Sciatic nerve (tissue), 2 donors: Measurements from ENCODE around the gene WSCD1. TPM values are rescaled to one million over a fixed set of nuclear protein-coding genes. Genes with fewer than 3 reads are reported as not detected.

ENCODE experiments used
- ATAC-seq: fragments of 200-7000 bp; cut with Tn5 transposase; one replicate; pipeline ENCODE4 v1.9.1; 2020; ENCODE audit warnings: mild to moderate bottlenecking, moderate library complexity
- DNase-seq: peaks from one replicate; pipeline ENCODE4 v3.0.0-alpha.2; 2020; ENCODE audit warnings: low spot score
- intact Hi-C: fragments of 100-400 bp; cut with DNase I; formaldehyde crosslinking; loops from one replicate; pipeline ENCODE4 v1.14.2; 2022
- total RNA-seq: library from RNA; stranded (reverse); fragmentation: NEBNext Ultra II Directional; extraction: Animal tissue kit (Norgen Biotek cat#: 25700); gene quantifications from one replicate; pipeline ENCODE4 v1.2.1, GENCODE V29; 2021
- donor health status: DM: no; HTN: no; CAD: no.
- donor health status: DM: no; HTN: no; CAD: no.

WSCD1 gene
- total RNA-seq, 1 donor from 2014 or later = 4.8 TPM

GRCh38 chr17:6079960-6080359 lies 9.8 kb downstream of the WSCD1 start:
- DNase-seq (no peak), ATAC-seq (no peak)
- intact Hi-C loops = no loop called here

GRCh38 chr17:6080711-6081430 lies 10.7 kb downstream of the WSCD1 start:
- ATAC-seq = no peak
- intact Hi-C loops = no loop called here

GRCh38 chr17:6082335-6082734 lies 12.2 kb downstream of the WSCD1 start:
- intact Hi-C loops = no loop called here
- DNase-seq (no peak), ATAC-seq (no peak)

More at GRCh38 chr17:6080711-6081430, 10.7 kb downstream of the WSCD1 start:
- no peak for DNase-seq

DNA sequence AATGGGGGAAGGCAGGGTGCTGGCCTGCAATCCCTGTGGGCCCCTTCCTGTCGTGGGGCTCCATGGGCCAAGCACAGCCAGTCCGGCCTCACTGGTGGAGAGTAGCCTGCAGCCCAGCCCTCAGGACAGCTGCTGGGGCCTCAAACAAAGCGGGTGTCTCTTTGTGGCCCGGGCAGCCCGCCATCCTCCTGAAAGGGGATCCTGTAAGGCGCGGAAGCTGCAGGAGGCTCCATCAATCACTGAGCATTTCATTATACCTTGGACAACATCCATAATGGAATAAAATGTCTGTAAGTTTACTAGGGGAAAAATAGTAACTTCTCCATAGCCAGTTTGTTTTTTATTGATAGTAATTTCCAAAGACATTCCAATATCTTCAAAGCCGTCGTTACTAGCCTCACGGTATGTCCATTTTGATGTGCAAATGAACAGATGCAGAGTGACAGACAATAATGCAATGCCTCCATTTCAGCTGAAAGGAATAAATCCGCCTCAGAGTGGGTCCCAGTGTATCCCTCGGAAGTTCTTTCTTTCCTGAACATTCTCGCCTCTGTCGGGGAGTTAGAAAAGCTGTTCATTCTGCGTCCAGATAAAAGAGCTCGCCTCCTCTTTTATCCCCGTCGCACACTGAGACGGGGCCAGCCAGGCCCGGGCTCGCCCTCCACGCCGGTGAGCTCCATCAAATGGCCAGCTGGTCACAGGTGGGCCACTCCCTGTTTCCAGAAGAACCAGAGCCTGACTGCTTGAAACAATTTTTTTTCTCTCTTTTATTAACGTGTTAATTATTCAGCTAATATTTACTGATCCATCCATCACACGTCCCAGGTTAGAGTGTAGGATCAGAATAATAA lies 14.4 kb downstream of the WSCD1 start:
- no peak for DNase-seq
- intact Hi-C loops = no loop called here
- ATAC-seq = no peak

GRCh38 chr17:6085812-6086211 lies 15.6 kb downstream of the WSCD1 start:
- no peak for ATAC-seq
- no peak for DNase-seq
- intact Hi-C loops = no loop called here

- no peak for DNase-seq
- no peak for ATAC-seq
- intact Hi-C loops = no loop called here
These were observed 16.6 kb downstream of the WSCD1 start for GRCh38 chr17:6086603-6087400.

GRCh38 chr17:6088141-6088540 lies 18.0 kb downstream of the WSCD1 start:
- ATAC-seq = no peak
- intact Hi-C loops = no loop called here
- DNase-seq = no peak

DNA sequence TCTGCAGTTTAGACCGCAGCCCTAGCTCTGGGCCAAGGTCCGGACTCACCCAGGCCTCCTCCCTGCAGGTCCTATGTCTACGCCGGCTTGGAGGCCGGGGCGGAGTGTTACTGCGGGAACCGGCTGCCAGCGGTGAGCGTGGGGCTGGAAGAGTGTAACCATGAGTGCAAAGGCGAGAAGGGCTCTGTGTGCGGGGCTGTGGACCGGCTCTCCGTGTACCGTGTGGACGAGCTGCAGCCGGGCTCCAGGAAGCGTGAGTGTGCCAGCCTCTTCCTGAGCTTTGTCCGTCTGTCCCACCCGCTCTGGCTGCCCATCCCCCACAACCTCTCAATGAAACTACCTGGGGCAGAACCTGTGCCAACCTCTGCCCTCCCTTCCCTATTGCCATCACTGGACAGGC lies 20.1 kb downstream of the WSCD1 start:
- ATAC-seq (no peak), DNase-seq (no peak)
- intact Hi-C loops = no loop called here

- no peak for ATAC-seq
- no peak for DNase-seq
- intact Hi-C loops = no loop called here
These were observed 22.2 kb downstream of the WSCD1 start for GRCh38 chr17:6092182-6092902.

GRCh38 chr17:6092903-6093468 lies 22.8 kb downstream of the WSCD1 start:
- ATAC-seq = no peak
- intact Hi-C loops = no loop called here
- no peak for DNase-seq

GRCh38 chr17:6094453-6094852 lies 24.3 kb downstream of the WSCD1 start:
- no peak for DNase-seq
- intact Hi-C loops = no loop called here
- no peak for ATAC-seq

DNA sequence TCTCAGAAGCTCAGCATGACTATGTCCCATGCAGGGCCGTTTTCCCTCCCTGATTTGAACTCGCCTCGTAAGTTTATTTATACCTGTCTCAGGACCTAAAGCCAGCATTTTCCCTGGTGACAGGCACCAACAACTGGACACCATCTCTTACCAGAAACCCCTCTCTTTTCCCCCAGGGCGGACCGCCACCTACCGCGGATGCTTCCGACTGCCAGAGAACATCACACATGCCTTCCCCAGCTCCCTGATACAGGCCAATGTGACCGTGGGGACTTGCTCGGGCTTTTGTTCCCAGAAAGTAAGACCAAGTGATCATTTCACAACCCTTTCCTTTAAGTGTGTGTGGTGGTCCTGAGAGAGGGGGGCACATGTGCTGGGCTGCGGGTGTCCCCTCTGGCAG lies 24.7 kb downstream of the WSCD1 start:
- no peak for DNase-seq
- intact Hi-C loops = no loop called here
- ATAC-seq = no peak

GRCh38 chr17:6095501-6095900 lies 25.3 kb downstream of the WSCD1 start:
- ATAC-seq = no peak
- DNase-seq = no peak
- intact Hi-C loops = no loop called here

DNA sequence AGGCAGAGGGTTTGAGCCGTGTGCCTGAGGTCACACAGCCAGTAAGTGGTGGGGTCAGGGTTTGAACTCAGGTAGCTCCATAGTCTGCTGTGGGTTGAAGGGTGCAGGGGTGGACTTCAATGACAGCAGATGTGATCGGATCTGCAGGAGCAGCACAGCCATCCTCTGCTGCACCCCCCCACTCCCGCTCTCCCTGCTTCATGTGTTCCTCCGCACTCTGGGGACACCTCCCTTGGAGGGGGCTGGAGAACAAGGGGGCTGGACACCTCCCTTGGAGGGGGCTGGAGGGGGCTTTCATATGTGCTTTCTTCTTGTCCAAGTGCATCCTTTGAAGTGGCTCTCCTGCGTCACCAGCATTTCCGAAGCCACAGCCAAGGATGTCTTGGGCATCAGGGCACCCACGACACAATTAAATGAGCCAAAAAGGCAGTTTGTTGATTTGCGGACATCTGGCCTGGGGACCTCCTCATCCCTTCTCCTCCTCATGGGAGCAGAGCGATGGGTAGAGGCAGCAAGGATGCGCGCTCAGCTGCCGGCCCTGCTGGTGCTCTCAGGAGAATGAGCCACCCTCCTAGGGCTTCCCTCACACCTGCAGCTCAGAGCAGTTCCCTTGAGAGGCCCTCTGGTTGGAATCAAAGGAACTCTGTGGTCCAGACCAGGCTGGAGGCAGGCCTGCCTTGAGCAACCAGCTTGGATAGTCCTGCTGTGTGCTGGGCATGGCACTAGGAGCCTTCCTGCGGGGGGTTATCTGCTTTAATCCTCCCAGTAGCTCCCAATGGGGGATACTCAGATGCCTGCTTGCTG lies 26.2 kb downstream of the WSCD1 start:
- DNase-seq (no peak), ATAC-seq (no peak)
- intact Hi-C loops = no loop called here

DNA sequence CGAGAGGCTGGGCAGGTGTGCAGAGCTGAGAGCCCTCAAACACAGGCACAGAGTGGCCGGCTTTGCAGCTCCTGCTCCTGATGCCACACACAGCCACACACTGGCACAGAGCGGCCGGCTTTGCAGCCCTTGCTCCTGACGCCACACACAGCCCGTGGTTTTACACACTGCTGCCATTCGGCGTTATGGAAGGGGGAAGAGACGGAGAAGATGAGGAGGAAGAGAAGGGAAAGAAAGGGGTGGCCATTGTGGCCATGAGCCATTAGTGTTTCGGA lies 26.8 kb downstream of the WSCD1 start:
- no peak for DNase-seq
- intact Hi-C loops = no loop called here
- ATAC-seq = no peak

DNA sequence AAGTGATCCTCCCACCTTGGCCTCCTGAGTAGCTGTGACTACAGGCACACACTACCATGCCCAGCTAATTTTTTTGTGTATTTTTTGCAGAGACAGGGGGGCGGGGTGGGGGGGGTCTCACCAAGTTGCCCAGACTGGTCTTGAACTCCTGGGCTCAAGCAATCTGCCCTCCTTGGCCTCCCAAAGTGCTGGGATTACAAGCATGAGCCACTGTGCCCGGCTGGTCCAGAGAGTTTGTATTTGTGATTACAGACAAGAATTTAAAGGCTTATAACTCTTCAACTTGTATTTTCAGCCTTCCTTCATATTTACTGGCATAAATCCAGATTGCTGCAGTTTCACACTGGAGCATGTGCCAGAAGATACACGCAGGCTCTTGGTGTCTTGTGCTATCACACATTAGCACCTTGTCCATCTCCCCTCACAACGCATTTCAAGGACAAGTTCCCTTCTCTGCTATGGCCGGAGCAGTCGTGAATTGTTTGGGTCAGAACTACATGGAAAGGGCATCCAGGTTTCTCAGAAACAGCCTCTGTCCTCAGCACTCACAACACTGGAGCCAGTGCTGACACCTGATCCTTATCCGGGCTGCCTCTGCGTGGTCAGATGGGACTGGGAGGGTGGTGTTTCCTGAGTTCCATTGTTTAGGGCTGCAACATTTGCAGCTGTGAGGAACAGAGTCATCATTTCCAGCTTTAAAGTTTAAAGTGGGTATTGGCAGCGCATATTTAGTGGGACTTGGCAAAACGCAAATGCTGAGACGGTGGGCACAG lies 28.1 kb downstream of the WSCD1 start:
- intact Hi-C loops = no loop called here
- ATAC-seq = peak; percentile 45
- no peak for DNase-seq

GRCh38 chr17:6098823-6099180 lies 28.6 kb downstream of the WSCD1 start:
- DNase-seq = no peak

DNA sequence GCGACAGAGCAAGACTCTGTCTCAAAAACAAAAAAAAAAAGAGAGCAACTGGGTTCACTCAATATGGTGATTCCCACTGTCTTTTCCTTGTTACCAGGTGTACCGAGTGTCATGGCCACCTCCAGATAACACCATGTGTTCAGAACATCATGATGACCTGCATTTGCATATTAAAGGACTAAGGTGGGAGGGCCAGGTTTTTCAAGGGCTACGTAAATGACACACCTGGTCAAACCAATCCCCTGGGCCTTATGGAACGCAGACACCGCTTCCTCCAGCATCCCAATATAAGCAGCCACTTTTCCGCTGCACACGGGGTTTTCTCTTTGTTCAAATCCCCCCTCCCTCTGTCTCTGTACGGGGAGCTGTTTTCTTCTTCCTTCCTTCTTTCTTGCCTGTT lies 29.3 kb downstream of the WSCD1 start:
- intact Hi-C loops = no loop called here
- no peak for DNase-seq
- ATAC-seq = no peak

More at GRCh38 chr17:6098823-6099180, 28.6 kb downstream of the WSCD1 start:
- ATAC-seq = no peak
- intact Hi-C loops = no loop called here
